ENCODE results near the gene RNF157. TPM values are rescaled to one million over a fixed set of nuclear protein-coding genes. Genes with fewer than 3 reads are reported as not detected.
"Not testable (repeated sequence)": the region's sequence is repeated elsewhere in the genome, so short reads cannot be mapped to it uniquely, and the experiment has no call there.

RNF157 gene
- total RNA-seq, 1 experiment from 2014 or later, result 3.0 TPM

DNA sequence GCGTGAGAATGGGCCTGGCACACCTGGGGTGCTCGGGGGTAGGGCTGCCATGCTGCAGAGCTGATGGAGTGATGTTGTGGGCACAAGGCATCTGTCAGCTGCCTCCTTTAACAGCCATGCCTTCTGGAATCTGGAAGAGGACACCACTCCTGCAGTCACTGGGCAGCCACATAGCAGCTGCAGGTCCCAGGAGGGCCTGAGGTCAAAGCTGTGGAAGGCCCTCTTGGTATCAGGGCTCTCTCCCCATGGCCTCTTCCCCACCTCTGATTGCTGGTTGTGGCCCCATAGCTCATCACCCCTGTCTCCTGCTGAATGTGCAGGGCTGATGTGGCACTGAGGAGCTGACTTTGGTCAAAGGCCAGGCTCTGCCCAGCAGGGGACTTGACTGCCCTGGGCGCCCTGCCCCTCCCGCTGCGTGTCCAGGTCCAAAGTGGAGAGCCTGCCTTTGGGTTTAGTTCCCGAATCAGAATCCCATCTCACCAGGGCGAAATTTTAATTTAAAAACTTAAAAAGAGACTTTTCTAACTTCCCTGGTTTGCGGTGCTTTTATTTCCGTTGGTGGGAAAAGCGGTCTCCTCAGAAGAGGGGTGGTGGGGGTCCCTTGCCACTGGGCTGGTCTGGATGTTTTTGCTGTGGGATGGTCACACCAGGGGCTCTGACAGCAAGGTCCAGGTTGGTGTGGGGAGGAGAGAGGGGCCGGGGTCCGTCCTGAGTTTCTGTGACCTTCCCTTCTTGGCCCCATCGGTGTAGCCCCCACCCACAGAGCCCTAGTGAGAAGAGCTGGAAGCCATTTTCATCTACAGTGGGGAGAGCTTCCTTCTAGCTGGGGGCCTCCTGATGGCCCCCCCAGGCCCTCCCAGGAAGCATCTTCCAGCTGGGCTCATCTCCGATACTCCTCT lies 30.7 kb upstream of the RNF157 start:
- peak; percentile 81 for DNase-seq (ENCODE audit: low read depth)

DNA sequence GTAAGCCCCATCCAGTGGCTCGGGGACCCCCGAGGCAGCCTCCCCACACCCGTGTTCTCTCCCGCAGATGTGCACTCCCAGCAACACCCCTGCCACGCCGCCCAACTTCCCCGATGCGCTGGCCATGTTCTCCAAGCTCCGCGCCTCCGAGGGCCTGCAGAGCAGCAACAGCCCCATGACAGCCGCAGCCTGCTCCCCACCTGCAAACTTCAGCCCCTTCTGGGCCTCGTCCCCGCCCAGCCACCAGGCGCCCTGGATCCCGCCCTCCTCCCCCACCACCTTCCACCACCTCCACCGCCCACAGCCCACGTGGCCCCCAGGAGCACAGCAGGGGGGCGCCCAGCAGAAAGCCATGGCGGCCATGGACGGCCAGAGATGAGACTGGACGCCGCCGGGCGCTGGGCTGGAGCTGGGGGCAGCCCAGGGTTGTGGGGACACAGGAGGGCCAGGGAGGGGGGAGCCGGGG lies 29.9 kb upstream of the RNF157 start:
- DNase-seq (ENCODE audit: low read depth), result no peak

DNA sequence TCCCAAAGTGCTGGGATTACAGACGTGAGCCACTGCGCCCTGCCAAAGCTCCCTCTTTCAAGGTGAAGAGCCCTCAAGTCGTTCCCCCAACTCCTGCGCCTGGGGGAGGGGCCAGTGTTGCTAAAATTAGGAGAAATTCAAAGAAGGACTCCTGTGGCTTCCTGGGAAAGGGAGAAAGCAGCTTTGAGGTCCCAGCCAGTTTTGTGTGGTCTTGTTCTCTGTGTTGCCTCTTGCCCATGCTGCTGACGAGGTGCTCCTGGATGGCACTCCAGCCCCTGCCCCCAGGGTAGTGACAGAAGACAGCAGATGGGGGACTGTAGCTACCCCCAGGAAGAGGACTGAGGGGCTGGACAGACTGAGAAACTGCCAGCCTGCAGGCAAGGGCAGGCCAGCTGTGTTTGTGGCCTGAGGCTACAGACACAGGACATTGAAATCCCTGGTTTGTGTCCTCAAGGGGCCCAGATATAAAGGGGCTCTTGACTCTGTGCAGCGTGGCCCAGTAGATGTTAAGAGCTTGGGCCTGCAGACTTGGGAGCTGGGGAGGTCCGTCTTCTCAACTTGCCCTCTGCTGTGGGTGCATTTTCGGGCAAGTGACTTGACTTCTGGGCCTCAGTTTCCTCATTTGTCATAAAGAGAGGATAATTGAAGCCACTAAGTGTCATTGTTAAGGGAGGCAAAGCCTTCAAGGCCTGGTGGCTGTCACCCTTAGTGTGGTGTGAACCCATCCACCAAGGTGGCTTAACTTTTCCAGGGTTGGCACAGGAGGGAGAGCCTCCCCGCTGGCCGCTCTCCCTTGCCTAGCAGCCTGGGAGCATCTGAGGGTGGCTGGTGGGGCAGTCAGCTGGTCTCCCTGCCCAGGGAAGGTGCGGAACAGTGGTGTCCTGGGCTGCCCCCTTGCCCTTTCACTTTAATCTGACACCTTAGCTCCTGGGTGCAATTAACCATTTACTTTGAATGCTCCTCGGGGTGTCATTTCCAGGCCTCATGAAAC lies 29.0 kb upstream of the RNF157 start:
- no peak for DNase-seq (ENCODE audit: low read depth)

DNA sequence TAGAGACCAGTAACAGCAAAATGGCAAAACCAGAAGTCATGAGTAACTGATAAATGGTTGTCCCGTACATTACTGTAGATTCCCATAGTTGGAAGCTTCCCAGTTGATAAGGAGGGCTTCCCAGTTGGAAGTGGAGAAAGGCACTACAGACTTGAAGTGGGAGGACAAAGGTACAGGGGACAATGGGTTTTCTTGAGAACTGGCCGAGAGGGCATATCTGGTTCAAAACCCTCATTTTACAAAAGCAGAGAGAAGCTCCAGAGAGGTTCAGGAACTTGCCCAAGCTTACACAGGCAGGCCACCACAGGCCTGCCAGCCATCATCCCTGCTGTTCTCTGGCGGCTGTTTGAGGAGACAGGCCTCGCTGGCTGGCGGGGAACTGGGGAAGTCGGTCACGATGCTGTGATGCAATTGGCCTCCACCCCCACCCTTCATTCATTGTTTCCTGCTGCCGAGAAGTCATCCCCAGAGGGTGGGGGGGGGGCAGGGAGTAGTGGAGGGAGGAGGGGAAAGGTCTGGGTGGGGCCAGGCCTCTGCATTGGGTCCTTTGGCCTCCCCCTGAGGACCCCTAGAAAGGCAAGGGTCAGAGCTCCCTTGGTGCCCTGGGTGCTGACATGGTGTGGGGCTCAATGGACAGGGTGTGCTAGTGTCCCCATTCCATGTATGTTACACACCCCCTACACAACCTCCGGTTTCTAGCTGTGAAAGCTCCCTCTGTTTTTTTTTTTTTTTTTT lies 27.9 kb upstream of the RNF157 start:
- DNase-seq (ENCODE audit: low read depth), result peak; percentile 48

DNA sequence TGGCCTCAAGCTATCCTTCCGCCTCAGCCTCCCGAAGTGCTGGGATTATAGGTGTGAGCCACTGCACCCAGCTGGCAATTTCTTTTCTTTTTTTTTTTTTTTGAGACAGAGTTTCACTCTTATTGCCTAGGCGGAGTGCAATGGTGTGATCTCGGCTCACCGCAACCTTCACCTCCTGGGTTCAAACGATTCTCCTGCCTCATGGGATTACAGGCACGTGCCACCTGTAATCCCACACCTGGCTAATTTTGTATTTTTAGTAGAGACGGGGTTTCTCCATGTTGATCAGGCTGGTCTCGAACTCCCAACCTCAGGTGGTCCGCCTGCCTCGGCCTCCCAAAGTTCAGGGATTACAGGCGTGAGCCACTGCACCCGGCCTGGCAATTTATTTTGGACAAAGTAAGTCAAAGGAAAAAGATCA lies 27.3 kb upstream of the RNF157 start:
- DNase-seq (ENCODE audit: low read depth), result not testable (repeated sequence)

DNA sequence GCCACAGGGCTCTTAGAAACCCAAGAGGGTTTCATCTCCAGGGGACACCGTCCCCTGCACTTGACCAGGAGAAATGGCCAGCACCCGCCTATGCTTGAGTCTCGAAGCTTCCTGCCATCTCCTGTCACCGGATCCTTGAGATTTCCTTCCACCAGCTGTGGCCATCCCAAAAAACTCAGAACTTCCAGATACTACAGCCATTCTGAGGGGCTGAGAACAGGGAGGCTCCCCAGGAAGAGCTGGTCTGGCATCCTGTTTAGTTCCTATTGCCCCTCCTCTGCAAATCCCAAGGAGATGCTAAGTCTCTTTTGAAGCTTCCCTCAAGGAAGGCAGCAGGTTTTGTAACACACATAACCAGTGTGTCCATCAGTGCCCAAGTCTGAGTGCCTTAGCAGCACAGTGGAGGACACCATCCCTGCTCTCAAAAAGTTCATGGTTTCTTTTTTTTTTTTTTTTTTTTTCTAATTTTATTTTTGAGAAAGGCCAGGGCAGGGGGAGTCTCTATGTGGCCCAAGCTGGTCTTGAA lies 26.8 kb upstream of the RNF157 start:
- no peak for DNase-seq (ENCODE audit: low read depth)

DNA sequence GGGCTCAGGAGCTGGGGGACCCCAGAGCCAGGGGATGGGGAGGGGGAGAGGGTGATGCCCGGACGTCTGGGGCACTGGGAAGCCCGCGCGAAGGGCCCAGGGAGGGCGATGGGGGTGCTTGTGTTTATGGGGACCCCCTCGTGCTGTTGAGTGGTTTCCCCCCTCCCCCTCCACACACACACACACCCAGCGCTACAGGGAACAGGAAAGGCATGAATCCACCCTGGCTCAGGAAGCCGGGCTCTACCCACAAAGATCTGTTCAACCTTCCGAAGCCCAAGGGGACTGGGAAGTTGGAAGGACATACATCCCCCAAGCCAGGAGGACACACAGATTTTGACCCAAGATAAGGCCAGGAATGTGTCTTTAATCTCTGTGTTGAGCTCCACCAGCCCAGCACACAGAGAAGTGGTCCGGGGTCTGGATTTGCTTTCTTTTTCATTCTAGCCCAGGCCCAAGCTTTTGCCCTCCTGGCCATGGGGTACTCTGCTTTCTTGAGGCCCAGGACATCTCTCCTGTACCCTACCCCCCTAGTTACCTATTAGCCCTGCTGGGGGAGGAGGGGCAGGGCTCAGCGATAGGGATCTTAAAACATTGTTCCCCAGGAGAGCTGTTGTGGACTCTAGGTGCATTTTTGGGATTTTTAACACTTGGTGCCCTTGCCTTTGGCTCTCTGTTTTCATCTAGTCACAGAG lies 26.1 kb upstream of the RNF157 start:
- DNase-seq (ENCODE audit: low read depth), result peak; percentile 39

DNA sequence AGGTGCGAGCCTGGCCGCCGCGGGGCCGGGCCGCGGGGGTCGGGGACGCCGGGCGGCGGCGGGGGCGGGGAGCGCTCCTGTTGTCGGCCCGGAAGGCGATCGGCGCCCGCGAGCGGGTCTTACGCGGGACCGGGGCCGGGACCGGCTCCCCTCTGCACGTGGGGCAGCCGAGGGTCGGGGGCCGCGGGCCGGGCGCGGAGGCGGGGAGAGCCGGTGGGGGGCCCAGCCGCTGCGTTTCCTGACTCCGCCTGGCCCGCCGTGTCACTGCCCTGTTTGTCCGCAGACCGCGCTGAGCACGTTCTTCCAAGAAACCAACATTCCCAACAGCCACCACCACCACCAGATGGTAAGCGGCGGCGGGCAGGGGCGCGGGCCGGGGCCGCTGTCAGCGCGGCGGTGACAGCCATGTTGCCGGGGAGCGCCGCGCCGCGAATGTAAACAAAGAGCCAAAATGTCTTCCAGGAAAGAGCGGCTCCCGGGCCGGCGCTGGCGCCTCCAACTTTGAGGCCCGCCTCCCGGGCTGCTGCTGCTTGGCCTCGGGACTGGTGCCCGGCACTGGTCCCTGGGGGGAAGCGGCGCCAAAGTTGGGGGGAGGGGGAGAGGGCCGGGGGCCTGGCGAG lies 25.4 kb upstream of the RNF157 start:
- peak; percentile 47 for DNase-seq (ENCODE audit: low read depth)

DNA sequence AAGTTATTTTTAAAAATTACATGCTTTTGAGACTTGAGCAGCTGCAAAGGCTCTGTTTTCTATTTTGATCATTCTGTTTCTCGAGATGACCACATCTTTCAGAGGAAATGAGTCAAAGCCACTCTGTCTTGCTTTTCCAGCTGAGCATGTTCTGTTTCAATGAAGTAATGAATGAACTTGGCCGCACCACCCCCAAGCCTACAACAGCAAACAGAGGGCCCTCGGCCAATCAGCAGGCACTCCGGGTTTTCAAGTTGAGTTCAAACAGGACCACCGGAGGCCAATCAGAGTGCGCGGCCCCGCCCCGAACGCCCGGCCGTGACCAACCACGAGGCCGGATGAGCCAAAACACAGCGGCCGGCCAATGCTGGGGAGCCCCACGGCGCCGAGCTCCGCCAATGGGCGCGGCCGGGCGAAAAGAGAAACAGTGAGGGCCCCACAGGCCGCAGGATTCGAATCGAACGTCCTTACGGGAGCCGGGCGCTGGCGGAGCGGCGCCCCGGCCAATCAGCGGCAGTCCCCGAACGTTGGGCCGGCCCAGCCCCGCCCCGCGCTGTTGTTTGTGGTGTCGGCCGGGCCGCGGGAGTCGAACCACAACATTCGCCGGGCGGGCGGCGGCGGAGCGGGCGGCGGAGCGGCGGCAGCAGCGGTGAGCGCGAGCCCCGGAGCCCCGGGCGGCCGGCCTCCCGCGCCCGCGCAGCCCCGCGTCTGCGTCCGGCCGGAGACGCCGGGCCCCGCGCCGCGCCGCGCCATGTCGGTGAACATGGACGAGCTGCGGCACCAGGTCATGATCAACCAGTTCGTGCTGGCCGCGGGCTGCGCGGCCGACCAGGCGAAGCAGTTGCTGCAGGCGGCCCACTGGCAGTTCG lies 24.7 kb upstream of the RNF157 start, which contains the start of gene UBALD2:
Gene UBALD2 (plus strand): TSS at position 594 of the 869 bp plus-strand sequence. CDS start 158 bp downstream, at position 752.
- peak; percentile 100 for DNase-seq (ENCODE audit: low read depth)

DNA sequence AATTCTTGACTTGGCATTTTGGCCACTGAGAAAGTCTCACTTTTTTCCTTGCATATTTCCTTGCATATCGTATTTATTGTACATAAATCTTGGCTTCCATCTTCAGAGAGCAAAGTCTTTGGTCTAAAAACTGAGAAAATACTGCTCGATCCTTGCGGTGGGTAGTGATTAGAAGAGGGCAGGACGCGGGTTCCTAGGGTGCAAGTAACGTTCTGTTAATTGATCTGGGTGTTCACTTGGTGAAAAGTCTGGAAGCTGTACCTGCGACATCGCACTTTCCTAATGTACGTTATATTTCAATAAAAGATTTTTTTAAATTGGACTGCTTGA lies 24.1 kb upstream of the RNF157 start:
- DNase-seq (ENCODE audit: low read depth), result no peak

DNA sequence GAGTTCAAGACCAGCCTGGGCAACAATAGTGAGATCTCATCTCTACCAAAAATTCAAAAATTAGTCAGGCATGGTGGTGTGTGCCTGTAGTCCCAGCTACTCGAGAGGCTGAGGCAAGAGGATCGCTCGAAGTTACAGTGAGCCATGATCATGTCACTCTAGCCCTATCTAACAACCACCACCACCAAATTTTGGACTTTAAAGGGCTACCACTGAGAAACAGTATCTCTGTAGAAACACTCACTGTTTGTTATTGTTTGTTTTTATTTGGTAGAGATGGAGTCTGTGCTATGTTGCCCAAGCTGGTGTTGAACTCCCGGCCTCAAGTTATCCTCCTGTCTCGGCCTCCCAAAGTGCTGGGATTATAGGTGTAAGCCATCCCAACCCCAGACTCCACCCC lies 23.6 kb upstream of the RNF157 start:
- DNase-seq (ENCODE audit: low read depth), result peak; percentile 31

DNA sequence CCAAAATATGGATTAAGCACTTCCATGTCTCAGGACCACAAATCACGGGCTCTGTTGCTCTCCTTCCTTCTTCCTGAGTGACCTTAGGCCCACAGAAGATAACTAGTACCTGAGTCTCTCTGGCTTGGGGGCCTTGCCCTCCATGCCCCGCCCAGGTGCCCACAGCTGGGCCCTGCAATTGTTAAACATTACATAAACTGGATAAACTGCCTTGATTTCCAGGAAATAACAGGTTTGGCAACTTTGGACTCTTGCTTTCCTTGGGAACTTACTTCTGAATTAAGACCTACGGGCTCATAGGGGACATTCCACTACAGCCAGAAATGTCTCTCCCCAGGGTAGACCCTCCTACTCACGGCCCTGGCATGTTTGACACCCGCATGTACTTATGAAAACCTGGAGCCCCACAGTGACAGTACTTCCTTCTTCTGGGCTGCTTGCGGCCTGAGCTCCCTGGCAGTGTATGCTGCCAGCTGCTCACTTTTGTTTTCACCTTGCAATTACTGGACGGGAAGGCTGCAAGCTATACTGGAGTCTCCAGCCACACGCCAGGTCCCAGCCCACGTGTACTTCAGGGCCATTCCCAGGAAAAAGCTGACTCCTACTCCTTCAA lies 22.5 kb upstream of the RNF157 start:
- DNase-seq (ENCODE audit: low read depth), result no peak

DNA sequence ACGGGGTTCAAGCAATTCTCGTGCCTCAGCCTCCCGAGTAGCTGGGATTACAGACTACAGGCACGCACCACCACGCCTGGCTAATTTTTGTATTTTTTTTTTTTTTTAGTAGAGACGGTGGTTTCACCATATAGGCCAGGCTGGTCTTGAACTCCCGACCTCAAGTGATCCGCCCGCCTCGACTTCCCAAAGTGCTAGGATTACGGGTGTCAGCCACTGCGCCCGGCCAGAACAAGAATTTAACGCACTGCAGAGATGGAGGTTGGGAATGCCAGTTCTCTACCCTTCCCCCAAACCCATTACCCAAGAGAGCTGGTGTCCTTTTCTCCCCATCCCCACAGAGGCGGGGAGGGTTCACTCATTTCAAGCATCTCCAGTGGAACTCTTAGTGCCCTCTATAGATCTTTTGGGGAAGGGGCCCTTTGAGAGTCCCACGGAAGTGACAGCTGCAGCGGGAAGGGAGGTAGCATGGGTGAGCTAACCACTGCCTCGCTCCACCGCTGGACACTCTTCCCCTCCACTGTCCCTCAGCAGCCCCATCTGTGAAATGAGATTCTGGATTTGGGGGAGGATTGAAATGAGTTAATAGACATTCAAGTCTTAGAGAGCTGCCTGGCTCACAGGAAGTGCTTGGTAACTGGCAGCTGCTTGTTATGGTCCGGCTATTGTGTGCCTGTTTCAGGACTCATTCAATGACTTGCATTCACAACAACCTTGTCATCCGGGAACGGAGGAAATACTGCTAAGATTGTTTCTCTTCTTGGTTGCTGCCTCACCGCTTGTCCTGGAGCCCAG lies 21.3 kb upstream of the RNF157 start:
- DNase-seq (ENCODE audit: low read depth), result peak; percentile 78

DNA sequence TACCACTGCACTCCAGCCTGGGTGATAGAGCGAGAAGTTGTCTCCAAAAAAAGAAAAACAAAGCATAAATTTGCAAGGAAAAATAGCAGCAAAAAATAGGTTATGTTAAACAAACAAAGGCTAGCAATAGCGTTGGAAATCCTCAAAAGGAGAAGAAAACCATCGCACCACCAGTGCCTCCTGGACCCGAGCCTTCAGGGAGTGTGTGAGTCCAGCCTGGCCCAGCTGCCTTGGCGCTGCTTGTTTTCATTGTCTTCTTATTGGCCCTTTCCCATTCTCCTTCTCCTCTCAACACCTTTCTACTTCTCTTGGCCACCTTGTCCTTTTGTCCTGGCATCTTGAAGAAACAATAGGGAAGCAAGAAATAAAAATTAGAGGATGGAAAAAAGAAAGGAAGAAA lies 20.4 kb upstream of the RNF157 start:
- no peak for DNase-seq (ENCODE audit: low read depth)

DNA sequence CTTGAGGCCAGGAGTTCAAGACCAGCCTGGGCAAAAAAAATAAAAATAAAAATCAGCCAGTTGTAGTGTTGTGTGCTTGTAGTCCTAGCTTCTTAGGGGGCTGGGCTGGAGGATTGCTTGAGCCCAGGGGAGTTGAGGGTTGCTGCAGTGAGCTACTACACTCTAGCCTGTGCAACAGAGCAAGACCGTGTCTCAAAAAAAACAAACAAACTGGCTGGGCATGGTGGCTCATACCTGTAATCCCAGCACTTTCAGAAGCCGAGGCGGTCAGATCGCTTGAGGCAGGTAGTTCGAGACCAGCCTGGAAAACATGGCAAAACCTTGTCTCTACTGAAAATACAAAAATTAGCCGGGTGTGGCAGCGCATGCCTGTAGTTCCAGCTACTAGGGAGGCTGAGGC lies 19.9 kb upstream of the RNF157 start:
- DNase-seq (ENCODE audit: low read depth), result no peak

DNA sequence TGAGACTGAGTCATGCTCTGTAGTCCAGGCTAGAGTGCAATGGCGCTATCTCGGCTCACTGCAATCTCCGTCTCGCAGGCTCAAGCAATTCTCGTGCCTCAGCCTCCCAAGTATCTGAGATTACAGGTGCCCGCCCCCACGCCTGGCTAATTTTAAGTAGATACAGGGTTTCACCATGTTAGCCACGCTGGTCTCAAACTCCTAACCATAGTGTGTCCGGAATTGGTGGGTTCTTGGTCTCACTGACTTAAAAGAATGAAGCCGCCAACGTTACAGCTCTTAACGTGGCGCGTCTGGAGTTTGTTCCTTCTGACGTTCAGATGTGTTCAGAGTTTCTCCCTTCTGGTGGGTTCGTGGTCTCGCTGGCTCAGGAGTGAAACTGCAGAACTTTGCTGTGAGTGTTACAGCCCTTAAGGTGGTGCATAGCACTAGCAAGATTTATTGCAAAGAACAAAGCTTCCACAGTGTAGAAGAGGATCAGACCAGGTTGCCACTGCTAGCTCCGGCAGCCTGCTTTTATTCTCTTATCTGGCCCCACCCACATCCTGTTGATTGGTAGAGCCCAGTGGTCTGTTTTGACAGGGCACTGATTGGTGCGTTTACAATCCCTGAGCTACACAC lies 16.2 kb upstream of the RNF157 start:
- DNase-seq (ENCODE audit: low read depth), result not testable (repeated sequence)

DNA sequence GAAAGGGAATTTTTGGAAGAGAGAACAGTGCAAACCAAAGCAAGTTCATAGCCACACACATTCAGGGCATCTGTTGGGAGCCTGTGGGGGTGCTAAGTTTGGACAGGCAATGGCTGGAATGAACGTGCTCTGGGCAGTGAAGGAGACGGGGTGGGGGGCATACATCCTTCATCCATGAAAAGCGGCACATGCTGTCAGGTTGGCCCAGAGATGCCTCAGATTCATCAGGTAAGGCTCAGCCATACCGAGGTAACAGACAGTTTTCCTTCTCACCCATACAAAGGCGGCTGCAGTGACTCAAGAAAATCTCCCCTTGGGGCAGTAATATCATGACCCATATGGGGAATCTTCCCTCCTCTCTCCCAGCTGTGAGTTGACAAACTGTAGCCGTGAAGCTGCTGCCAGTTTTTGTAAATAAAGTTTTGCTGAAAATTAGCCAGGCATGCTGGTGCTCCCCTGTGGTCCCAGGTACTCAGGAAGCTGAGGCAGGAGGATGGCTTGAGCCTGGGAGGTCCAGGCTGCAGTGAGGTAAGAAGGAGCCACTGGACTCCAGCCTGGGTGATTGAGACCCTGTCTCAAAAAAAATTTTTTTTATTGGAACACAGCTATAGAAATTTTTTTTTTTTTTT lies 15.6 kb upstream of the RNF157 start:
- no peak for DNase-seq (ENCODE audit: low read depth)

Data from LHCN-M2 (cell line).